ENCODE results near the gene FSCN2.

DNA sequence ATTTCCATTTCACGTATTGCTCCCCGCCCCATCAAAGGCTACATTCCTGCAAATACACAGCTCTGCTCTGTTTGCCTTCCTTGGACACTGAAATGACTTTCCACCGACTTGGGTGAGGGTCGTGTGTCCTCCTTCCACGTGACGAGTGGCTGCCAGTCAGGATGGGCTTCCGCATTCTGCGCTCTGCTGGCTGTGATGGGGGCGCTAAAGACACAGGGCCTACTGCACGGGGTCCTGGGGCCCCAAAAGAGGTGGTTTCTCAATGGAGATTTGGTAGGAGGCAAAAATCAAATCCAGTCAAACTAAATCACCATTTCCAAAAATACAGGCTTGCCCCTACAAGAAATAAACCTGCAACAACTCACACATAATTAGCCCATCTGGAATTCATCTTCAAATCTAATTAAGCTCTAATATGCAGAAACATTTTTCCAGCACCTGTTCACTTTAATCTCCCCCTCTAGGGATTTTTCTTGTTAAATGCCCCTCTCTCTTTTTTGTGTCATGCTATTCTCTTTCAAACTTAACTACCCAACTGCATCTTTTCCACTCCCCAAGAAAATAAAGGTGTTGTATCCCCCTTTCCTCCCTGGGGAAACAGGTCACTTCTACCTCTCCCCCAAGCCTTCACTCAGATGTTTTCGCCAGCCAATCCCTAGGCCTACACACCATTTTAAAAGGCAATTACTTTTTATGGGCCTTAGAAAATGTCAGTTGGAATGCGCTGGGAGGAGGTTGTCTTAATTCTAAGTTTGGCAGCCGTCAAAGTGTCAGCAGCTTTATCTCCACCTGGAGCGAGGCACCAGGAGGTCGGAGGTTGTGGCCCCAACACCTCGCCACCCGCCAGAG, 45.8 kb downstream of the FSCN2 start:
- TF ChIP-seq CTCF (conservative IDR thresholded peaks at IDR 0.05; ENCODE audit: low read length) (no peak; the same call in 1 of the 2 replicates), EZH2phosphoT487 (IDR thresholded peaks at IDR 0.05; ENCODE audit: borderline replicate concordance, low read depth, low read length) (no peak)

Data from OCI-LY7 (cell line).